Duodenal mucosa (tissue), 2 donors: ENCODE measurements around the gene C1orf141.
A peak's percentile ranks its signal among the peaks of the same experiment; 100 is the strongest.
"Not testable (repeated sequence)": the region's sequence is repeated elsewhere in the genome, so short reads cannot be mapped to it uniquely, and the experiment has no call there.

Experiments used
- H3K27ac ChIP-seq: one replicate; pipeline ENCODE4 v1.7.0; 2013; ENCODE audit warnings: low read depth, low read length
- H3K27me3 ChIP-seq, 2 donors: one replicate each; pipeline ENCODE4 v1.7.0; 2013; ENCODE audit warnings: low read length in 2 of 2, control low read depth in 1 of 2; ENCODE audit not compliant: insufficient read depth in 2 of 2, control insufficient read depth in 1 of 2
- H3K36me3 ChIP-seq, 2 donors: one replicate each; pipeline ENCODE4 v1.7.0; 2013; ENCODE audit warnings: low read length in 2 of 2, control low read depth in 1 of 2; ENCODE audit not compliant: insufficient read depth in 2 of 2, control insufficient read depth in 1 of 2
- H3K4me1 ChIP-seq, 2 donors: one replicate each; pipeline ENCODE4 v1.7.0; 2013; ENCODE audit warnings: low read length in 2 of 2, control low read depth in 1 of 2; ENCODE audit not compliant: insufficient read depth in 2 of 2, control insufficient read depth in 1 of 2
- H3K4me3 ChIP-seq, 2 donors: one replicate each; pipeline ENCODE4 v1.7.0; 2013; ENCODE audit warnings: low read length in 2 of 2, low read depth in 1 of 2
- H3K9ac ChIP-seq, 2 donors: one replicate each; pipeline ENCODE4 v1.7.0; 2013; ENCODE audit warnings: low read length in 2 of 2, low read depth in 1 of 2
- H3K9me3 ChIP-seq, 2 donors: one replicate each; pipeline ENCODE4 v1.7.0; 2013; ENCODE audit warnings: low read length in 2 of 2, control low read depth in 1 of 2; ENCODE audit not compliant: control insufficient read depth in 1 of 2

The C1orf141 gene

GRCh38 chr1:67144696-67145095, 9.9 kb upstream of the C1orf141 start:
- H3K9ac ChIP-seq: no peak overlapping the region
- H3K4me3 ChIP-seq: no peak overlapping the region
- no peak overlapping the region for H3K27ac ChIP-seq
- peaks cover 9 to 10% of the 10 kb centered on the region in 2 donors for H3K4me1 ChIP-seq
- H3K36me3 ChIP-seq: no peaks in the 10 kb centered on the region
- H3K9me3 ChIP-seq: no peaks in the 10 kb centered on the region
- H3K27me3 ChIP-seq: no peaks in the 10 kb centered on the region

GRCh38 chr1:67143966-67144365, 9.2 kb upstream of the C1orf141 start:
- H3K36me3 ChIP-seq: no peaks in the 10 kb centered on the region
- H3K27me3 ChIP-seq: no peaks in the 10 kb centered on the region
- H3K4me3 ChIP-seq: no peak overlapping the region
- no peak overlapping the region for H3K27ac ChIP-seq
- no peak overlapping the region for H3K9ac ChIP-seq
- peaks cover 8 to 11% of the 10 kb centered on the region in 2 donors for H3K4me1 ChIP-seq
- H3K9me3 ChIP-seq: no peaks in the 10 kb centered on the region

GRCh38 chr1:67142931-67143330, 8.2 kb upstream of the C1orf141 start:
- H3K9me3 ChIP-seq: no peaks in the 10 kb centered on the region
- H3K27ac ChIP-seq: no peak overlapping the region
- H3K27me3 ChIP-seq: no peaks in the 10 kb centered on the region
- no peak overlapping the region for H3K9ac ChIP-seq
- H3K4me1 ChIP-seq: peaks cover 9 to 13% of the 10 kb centered on the region in 2 donors
- H3K36me3 ChIP-seq: no peaks in the 10 kb centered on the region
- no peak overlapping the region for H3K4me3 ChIP-seq

GRCh38 chr1:67141832-67142231, 7.1 kb upstream of the C1orf141 start:
- H3K4me3 ChIP-seq: not testable (repeated sequence)

GRCh38 chr1:67140460-67140859, 5.7 kb upstream of the C1orf141 start:
- H3K9ac ChIP-seq: no peak overlapping the region
- H3K9me3 ChIP-seq: no peaks in the 10 kb centered on the region
- H3K27me3 ChIP-seq: no peaks in the 10 kb centered on the region
- H3K36me3 ChIP-seq: no peaks in the 10 kb centered on the region
- no peak overlapping the region for H3K27ac ChIP-seq
- H3K4me3 ChIP-seq: no peak overlapping the region
- H3K4me1 ChIP-seq: peaks cover 20 to 23% of the 10 kb centered on the region in 2 donors

More at GRCh38 chr1:67141832-67142231, 7.1 kb upstream of the C1orf141 start:
- H3K9ac ChIP-seq, H3K9me3 ChIP-seq, H3K27me3 ChIP-seq, H3K27ac ChIP-seq, H3K36me3 ChIP-seq: not testable (repeated sequence)
- peaks cover 20 to 23% of the 10 kb centered on the region in 2 donors for H3K4me1 ChIP-seq

GRCh38 chr1:67138813-67139499, 4.2 kb upstream of the C1orf141 start:
- Histone ChIP-seq H3K9me3 (no peaks in the 10 kb centered on the region), H3K4me1 (peaks cover 23 to 25% of the 10 kb centered on the region in 2 donors), H3K9ac (no peak overlapping the region), H3K4me3 (peak overlapping the region; percentile 24), H3K27ac (no peak overlapping the region), H3K27me3 (no peaks in the 10 kb centered on the region), H3K36me3 (no peaks in the 10 kb centered on the region)

- no peaks in the 10 kb centered on the region for H3K9me3 ChIP-seq
- no peaks in the 10 kb centered on the region for H3K27me3 ChIP-seq
- no peaks in the 10 kb centered on the region for H3K36me3 ChIP-seq
- H3K4me1 ChIP-seq: peaks cover 23 to 25% of the 10 kb centered on the region in 2 donors
- H3K4me3 ChIP-seq: no peak overlapping the region
- H3K27ac ChIP-seq: no peak overlapping the region
- no peak overlapping the region for H3K9ac ChIP-seq
These were observed 2.6 kb upstream of the C1orf141 start for GRCh38 chr1:67137307-67137753.

GRCh38 chr1:67135354-67135753, 584 bp upstream of the C1orf141 start:
- Histone ChIP-seq H3K9me3 (no peaks in the 10 kb centered on the region), H3K36me3 (no peaks in the 10 kb centered on the region), H3K27ac (no peak overlapping the region), H3K9ac (no peak overlapping the region), H3K27me3 (no peaks in the 10 kb centered on the region), H3K4me1 (peaks cover 23 to 25% of the 10 kb centered on the region in 2 donors), H3K4me3 (no peak overlapping the region)

GRCh38 chr1:67133177-67133576, 1.6 kb downstream of the C1orf141 start:
- peaks cover 13 to 18% of the 10 kb centered on the region in 2 donors for H3K4me1 ChIP-seq

GRCh38 chr1:67130673-67131072, 4.1 kb downstream of the C1orf141 start:
- no peak overlapping the region for H3K27ac ChIP-seq
- no peak overlapping the region for H3K9ac ChIP-seq
- H3K4me3 ChIP-seq: no peak overlapping the region
- H3K27me3 ChIP-seq: no peaks in the 10 kb centered on the region
- no peaks in the 10 kb centered on the region for H3K9me3 ChIP-seq
- peaks cover 0 to 6% of the 10 kb centered on the region in 2 donors for H3K4me1 ChIP-seq
- H3K36me3 ChIP-seq: no peaks in the 10 kb centered on the region

More at GRCh38 chr1:67133177-67133576, 1.6 kb downstream of the C1orf141 start:
- Histone ChIP-seq H3K27me3 (no peaks in the 10 kb centered on the region), H3K36me3 (no peaks in the 10 kb centered on the region), H3K4me3 (no peak overlapping the region), H3K27ac (no peak overlapping the region), H3K9ac (no peak overlapping the region), H3K9me3 (no peaks in the 10 kb centered on the region)
